GM23338 (cell line): ENCODE data around the gene BRD3. TPM values are rescaled to one million over a fixed set of nuclear protein-coding genes. Genes with fewer than 3 reads are reported as not detected.

Experiments
- ATAC-seq: fragments of 200-7000 bp; cut with Tn5 transposase; 3 replicates; pipeline ENCODE4 v1.9.1; 2020
- DNase-seq: peaks from one replicate; pipeline ENCODE4 v3.0.0-alpha.2; 2015; ENCODE audit warnings: low spot score
- H2AFZ ChIP-seq: fragments of 200-600 bp; sonication (generic); 2 replicates; pipeline ENCODE4 v1.8.0; 2016; ENCODE audit warnings: antibody characterized with exemption, mild to moderate bottlenecking, moderate library complexity
- H3F3A ChIP-seq: fragments of 200-600 bp; sonication (generic); replicated peaks from 2 replicates; pipeline ENCODE4 v1.8.0; 2017; ENCODE audit warnings: antibody characterized with exemption, mixed run types, low read depth
- H3K27ac ChIP-seq: fragments of 200-600 bp; sonication (generic); 2 replicates; pipeline ENCODE4 v1.6.1; 2016; ENCODE audit warnings: low read depth
- H3K27me3 ChIP-seq: fragments of 200-600 bp; sonication (generic); 2 replicates; pipeline ENCODE4 v1.8.0; 2016; ENCODE audit warnings: mild to moderate bottlenecking, mixed run types, moderate library complexity; ENCODE audit not compliant: insufficient read depth
- H3K36me3 ChIP-seq: fragments of 200-600 bp; sonication (generic); 2 replicates; pipeline ENCODE4 v1.8.0; 2016; ENCODE audit warnings: mild to moderate bottlenecking; ENCODE audit not compliant: insufficient read depth
- H3K4me1 ChIP-seq: fragments of 200-600 bp; sonication (generic); 2 replicates; pipeline ENCODE4 v1.8.0; 2016; ENCODE audit warnings: mild to moderate bottlenecking, moderate library complexity; ENCODE audit not compliant: insufficient read depth
- H3K4me2 ChIP-seq: fragments of 200-600 bp; sonication (generic); 2 replicates; pipeline ENCODE4 v1.7.1; 2017; ENCODE audit warnings: mixed run types
- H3K4me3 ChIP-seq: fragments of 200-600 bp; sonication (generic); 2 replicates; pipeline ENCODE4 v1.6.1; 2016; ENCODE audit warnings: mixed run types
- H3K79me2 ChIP-seq: fragments of 200-600 bp; sonication (generic); replicated peaks from 2 replicates; pipeline ENCODE4 v1.8.0; 2017; ENCODE audit warnings: mild to moderate bottlenecking; ENCODE audit not compliant: insufficient read depth
- H3K9me2 ChIP-seq: fragments of 200-600 bp; sonication (generic); 2 replicates; pipeline ENCODE4 v1.8.0; 2017; ENCODE audit not compliant: insufficient read depth
- H4K20me1 ChIP-seq: fragments of 200-600 bp; sonication (generic); replicated peaks from 2 replicates; pipeline ENCODE4 v1.8.0; 2017; ENCODE audit warnings: mild to moderate bottlenecking; ENCODE audit not compliant: insufficient read depth
- H3K27ac Mint-ChIP-seq: 2 replicates; pipeline ENCODE4 v1.8.0; 2020; ENCODE audit warnings: inconsistent platforms, mild to moderate bottlenecking, moderate library complexity, mixed read lengths
- H3K27me3 Mint-ChIP-seq: 3 replicates; pipeline ENCODE4 v1.8.0; 2022; ENCODE audit warnings: low read depth, mild to moderate bottlenecking, moderate library complexity, mixed read lengths, inconsistent platforms; ENCODE audit not compliant: insufficient read depth, poor library complexity
- H3K36me3 Mint-ChIP-seq: 3 replicates; pipeline ENCODE4 v1.8.0; 2021; ENCODE audit warnings: low read depth, mild to moderate bottlenecking, inconsistent platforms, moderate library complexity, mixed read lengths
- H3K4me1 Mint-ChIP-seq: 3 replicates; pipeline ENCODE4 v1.8.0; 2020; ENCODE audit warnings: mild to moderate bottlenecking, inconsistent platforms, mixed read lengths
- H3K4me3 Mint-ChIP-seq: 3 replicates; pipeline ENCODE4 v1.8.0; 2021; ENCODE audit warnings: moderate library complexity, mild to moderate bottlenecking, inconsistent platforms, mixed read lengths
- H3K9me3 Mint-ChIP-seq: 3 replicates; pipeline ENCODE4 v1.8.0; 2020; ENCODE audit warnings: moderate library complexity, mild to moderate bottlenecking, inconsistent platforms, mixed read lengths
- CREB1 ChIP-seq: fragments of 250-450 bp; sonication (Bioruptor Pico); IDR thresholded peaks from 2 replicates; pipeline ENCODE4 v1.5.0; 2020; ENCODE audit warnings: low read depth, mild to moderate bottlenecking, moderate library complexity
- POLR2AphosphoS5 ChIP-seq: IDR thresholded peaks from 2 replicates; pipeline ENCODE4 v1.6.1; 2016; ENCODE audit warnings: antibody characterized with exemption, low read depth
- STAT1 ChIP-seq: IDR thresholded peaks from one replicate; pipeline ENCODE4 v1.6.1; 2016; ENCODE audit warnings: antibody characterized with exemption; ENCODE audit not compliant: unreplicated experiment
- ZNF331 ChIP-seq: fragments of 250-450 bp; sonication (Bioruptor Pico); IDR thresholded peaks from 2 replicates; pipeline ENCODE4 v1.5.0; 2020; ENCODE audit warnings: low read depth, mild to moderate bottlenecking, moderate library complexity
- polyA plus RNA-seq: library from polyadenylated mRNA; unstranded; fragments of >200 nt; fragmentation: Nextera tagmentation; extraction: Ambion mirVana; gene quantifications from 2 replicates; pipeline ENCODE4 v1.2.1, GENCODE V29; 2016
- total RNA-seq: library from RNA; depleted of rRNA; stranded (reverse); fragments of >200 nt; shearing (Covaris generic); gene quantifications from 2 replicates; pipeline ENCODE4 v1.2.3, GENCODE V29; 2014
- TF ChIP-seq, protein P1 (sequence below): fragments of 250-450 bp; sonication (Bioruptor Pico); IDR thresholded peaks from 2 replicates; pipeline ENCODE4 v1.5.0; 2020; ENCODE audit warnings: mild to moderate bottlenecking, moderate library complexity
- TF ChIP-seq, protein P2 (sequence below): IDR thresholded peaks from 2 replicates; pipeline ENCODE4 v1.6.1; 2016; ENCODE audit warnings: antibody characterized with exemption

Gene BRD3
- total and polyA plus RNA-seq, 2 experiments from 2014 or later = 46.0 to 88.0 TPM

DNA sequence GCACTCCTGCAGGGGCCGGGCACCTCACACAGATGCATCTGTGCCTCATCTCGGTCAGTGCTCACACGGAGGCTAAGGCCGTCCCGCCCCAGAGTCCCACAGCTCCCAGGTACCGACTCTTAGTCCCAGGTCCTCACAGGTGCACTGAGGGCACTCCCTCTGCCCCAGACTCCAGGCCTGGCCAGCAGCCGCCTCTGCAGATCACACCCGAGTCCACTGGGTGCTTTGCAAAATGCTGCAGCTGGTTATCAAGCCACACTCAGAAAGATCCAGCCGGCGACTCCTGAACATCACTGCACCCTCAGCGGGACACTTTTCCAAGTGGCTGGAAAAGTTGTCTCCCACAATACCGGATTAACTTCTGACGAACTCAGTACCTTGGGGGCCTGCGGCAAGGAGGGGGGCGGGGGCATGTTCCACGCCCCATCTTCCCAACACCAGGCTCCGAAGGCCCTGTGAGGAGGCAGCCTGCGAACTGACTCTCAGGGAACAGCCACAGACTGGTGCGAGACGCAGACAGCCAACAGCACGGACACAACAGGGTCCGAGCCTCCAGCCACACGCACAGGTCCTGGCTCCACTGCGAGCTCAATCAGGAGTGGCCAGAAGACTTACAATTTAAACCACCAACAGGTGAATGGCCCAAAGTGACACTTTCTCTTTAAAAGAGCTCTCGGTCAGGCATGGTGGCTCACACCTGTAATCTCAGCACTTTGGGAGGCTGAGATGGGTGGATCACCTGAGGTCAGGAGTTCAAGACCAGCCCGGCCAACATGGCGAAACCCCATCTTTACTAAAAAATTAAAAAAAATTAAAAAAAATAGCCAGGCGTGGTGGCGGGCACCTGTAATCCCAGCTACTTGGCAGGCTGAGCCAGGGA lies 4.0 kb downstream of the BRD3 start:
- H2AFZ ChIP-seq = no peak overlapping the region
- H4K20me1 ChIP-seq = peaks cover 56% of the 10 kb centered on the region
- peaks cover 83% of the 10 kb centered on the region for H3K79me2 ChIP-seq
- no peaks in the 10 kb centered on the region for H3K36me3 ChIP-seq
- Mint-ChIP-seq H3K27me3 (peaks cover 14% of the 10 kb centered on the region), H3K9me3 (no peaks in the 10 kb centered on the region), H3K36me3 (peaks cover 10% of the 10 kb centered on the region), H3K4me1 (peaks cover 45% of the 10 kb centered on the region), H3K4me3 (no peak overlapping the region), H3K27ac (no peak overlapping the region)
- no peak overlapping the region for H3K4me3 ChIP-seq
- no peaks in the 10 kb centered on the region for H3F3A ChIP-seq
- no peaks in the 10 kb centered on the region for H3K27me3 ChIP-seq
- ATAC-seq (no peak), DNase-seq (no peak)
- peaks cover 14% of the 10 kb centered on the region for H3K4me1 ChIP-seq
- TF ChIP-seq, protein P1, sequence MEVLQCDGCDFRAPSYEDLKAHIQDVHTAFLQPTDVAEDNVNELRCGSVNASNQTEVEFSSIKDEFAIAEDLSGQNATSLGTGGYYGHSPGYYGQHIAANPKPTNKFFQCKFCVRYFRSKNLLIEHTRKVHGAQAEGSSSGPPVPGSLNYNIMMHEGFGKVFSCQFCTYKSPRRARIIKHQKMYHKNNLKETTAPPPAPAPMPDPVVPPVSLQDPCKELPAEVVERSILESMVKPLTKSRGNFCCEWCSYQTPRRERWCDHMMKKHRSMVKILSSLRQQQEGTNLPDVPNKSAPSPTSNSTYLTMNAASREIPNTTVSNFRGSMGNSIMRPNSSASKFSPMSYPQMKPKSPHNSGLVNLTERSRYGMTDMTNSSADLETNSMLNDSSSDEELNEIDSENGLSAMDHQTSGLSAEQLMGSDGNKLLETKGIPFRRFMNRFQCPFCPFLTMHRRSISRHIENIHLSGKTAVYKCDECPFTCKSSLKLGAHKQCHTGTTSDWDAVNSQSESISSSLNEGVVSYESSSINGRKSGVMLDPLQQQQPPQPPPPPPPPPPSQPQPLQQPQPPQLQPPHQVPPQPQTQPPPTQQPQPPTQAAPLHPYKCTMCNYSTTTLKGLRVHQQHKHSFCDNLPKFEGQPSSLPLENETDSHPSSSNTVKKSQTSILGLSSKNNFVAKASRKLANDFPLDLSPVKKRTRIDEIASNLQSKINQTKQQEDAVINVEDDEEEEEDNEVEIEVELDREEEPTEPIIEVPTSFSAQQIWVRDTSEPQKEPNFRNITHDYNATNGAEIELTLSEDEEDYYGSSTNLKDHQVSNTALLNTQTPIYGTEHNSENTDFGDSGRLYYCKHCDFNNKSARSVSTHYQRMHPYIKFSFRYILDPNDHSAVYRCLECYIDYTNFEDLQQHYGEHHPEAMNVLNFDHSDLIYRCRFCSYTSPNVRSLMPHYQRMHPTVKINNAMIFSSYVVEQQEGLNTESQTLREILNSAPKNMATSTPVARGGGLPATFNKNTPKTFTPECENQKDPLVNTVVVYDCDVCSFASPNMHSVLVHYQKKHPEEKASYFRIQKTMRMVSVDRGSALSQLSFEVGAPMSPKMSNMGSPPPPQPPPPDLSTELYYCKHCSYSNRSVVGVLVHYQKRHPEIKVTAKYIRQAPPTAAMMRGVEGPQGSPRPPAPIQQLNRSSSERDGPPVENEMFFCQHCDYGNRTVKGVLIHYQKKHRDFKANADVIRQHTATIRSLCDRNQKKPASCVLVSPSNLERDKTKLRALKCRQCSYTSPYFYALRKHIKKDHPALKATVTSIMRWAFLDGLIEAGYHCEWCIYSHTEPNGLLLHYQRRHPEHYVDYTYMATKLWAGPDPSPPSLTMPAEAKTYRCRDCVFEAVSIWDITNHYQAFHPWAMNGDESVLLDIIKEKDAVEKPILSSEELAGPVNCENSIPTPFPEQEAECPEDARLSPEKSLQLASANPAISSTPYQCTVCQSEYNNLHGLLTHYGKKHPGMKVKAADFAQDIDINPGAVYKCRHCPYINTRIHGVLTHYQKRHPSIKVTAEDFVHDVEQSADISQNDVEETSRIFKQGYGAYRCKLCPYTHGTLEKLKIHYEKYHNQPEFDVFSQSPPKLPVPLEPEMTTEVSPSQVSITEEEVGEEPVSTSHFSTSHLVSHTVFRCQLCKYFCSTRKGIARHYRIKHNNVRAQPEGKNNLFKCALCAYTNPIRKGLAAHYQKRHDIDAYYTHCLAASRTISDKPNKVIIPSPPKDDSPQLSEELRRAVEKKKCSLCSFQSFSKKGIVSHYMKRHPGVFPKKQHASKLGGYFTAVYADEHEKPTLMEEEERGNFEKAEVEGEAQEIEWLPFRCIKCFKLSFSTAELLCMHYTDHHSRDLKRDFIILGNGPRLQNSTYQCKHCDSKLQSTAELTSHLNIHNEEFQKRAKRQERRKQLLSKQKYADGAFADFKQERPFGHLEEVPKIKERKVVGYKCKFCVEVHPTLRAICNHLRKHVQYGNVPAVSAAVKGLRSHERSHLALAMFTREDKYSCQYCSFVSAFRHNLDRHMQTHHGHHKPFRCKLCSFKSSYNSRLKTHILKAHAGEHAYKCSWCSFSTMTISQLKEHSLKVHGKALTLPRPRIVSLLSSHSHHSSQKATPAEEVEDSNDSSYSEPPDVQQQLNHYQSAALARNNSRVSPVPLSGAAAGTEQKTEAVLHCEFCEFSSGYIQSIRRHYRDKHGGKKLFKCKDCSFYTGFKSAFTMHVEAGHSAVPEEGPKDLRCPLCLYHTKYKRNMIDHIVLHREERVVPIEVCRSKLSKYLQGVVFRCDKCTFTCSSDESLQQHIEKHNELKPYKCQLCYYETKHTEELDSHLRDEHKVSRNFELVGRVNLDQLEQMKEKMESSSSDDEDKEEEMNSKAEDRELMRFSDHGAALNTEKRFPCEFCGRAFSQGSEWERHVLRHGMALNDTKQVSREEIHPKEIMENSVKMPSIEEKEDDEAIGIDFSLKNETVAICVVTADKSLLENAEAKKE (CRISPR knock-in tag) = no peak
- TF ChIP-seq, protein P2, sequence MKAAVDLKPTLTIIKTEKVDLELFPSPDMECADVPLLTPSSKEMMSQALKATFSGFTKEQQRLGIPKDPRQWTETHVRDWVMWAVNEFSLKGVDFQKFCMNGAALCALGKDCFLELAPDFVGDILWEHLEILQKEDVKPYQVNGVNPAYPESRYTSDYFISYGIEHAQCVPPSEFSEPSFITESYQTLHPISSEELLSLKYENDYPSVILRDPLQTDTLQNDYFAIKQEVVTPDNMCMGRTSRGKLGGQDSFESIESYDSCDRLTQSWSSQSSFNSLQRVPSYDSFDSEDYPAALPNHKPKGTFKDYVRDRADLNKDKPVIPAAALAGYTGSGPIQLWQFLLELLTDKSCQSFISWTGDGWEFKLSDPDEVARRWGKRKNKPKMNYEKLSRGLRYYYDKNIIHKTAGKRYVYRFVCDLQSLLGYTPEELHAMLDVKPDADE = no peak
- no peak for TF ChIP-seq CREB1
- TF ChIP-seq STAT1 = no peak
- TF ChIP-seq ZNF331 (CRISPR knock-in tag) = no peak
- no peak; the same call in 1 of the 2 replicates for TF ChIP-seq POLR2AphosphoS5
- no peak overlapping the region for H3K4me2 ChIP-seq
- H3K9me2 ChIP-seq = no peaks in the 10 kb centered on the region
- peak overlapping the region; percentile 32; the same call in 1 of the 2 replicates for H3K27ac ChIP-seq
